Heart right ventricle (tissue), 16 donors: Measurements from ENCODE around the gene ADORA1. TPM values are rescaled to one million over a fixed set of nuclear protein-coding genes. Genes with fewer than 3 reads are reported as not detected.

ENCODE experiments used
- ATAC-seq, 8 donors: fragments of 200-7000 bp; cut with Tn5 transposase; one replicate each; pipeline ENCODE4 v1.9.1; 2020; ENCODE audit warnings: mild to moderate bottlenecking in 8 of 8, moderate library complexity in 8 of 8, moderate number of reproducible peaks in 1 of 8
- DNase-seq, 2 donors: peaks; one replicate each; pipeline ENCODE4 v3.0.0-alpha.2; 2020
- H3K27ac ChIP-seq, 10 donors: fragments of 200-600 bp; sonication (generic) in 2 of 10; one replicate each; pipeline versions ENCODE4 v1.5.0 to v1.8.0; 2020 to 2022; ENCODE audit warnings: mild to moderate bottlenecking in 3 of 10
- H3K27me3 ChIP-seq, 7 donors: fragments of 200-600 bp; one replicate each; pipeline ENCODE4 v1.8.0; 2021 to 2022; ENCODE audit warnings: mild to moderate bottlenecking in 2 of 7
- H3K36me3 ChIP-seq, 9 donors: fragments of 200-600 bp; sonication (generic) in 1 of 9; one replicate each; pipeline versions ENCODE4 v1.5.0 to v1.8.0; 2020 to 2022; ENCODE audit warnings: mild to moderate bottlenecking in 2 of 9
- H3K4me1 ChIP-seq, 9 donors: fragments of 200-600 bp; sonication (generic) in 1 of 9; one replicate each; pipeline versions ENCODE4 v1.5.0 to v1.8.0; 2020 to 2022; ENCODE audit warnings: mild to moderate bottlenecking in 4 of 9
- H3K4me3 ChIP-seq, 10 donors: fragments of 200-600 bp; sonication (generic) in 2 of 10; one replicate each; pipeline versions ENCODE4 v1.5.0 to v1.8.0; 2020 to 2022; ENCODE audit warnings: mild to moderate bottlenecking in 7 of 10, moderate library complexity in 2 of 10
- H3K9me3 ChIP-seq, 11 donors: fragments of 200-600 bp in 10 of 11; sonication (generic) in 2 of 11; one replicate each; pipeline versions ENCODE4 v1.5.0 to v1.8.0; 2013 to 2022; ENCODE audit warnings: mild to moderate bottlenecking in 2 of 11, control low read depth in 1 of 11, moderate library complexity in 1 of 11
- CTCF ChIP-seq, 9 donors: fragments of 200-600 bp; sonication (generic) in 2 of 9; IDR thresholded peaks; one replicate each; pipeline versions ENCODE4 v1.5.0 to v1.8.0; 2021 to 2022; ENCODE audit warnings: antibody characterized with exemption in 9 of 9, mild to moderate bottlenecking in 5 of 9, moderate library complexity in 1 of 9
- WGBS, 2 donors: extraction: QIAGEN DNeasy Blood & Tissue Kit; methylation state at CpG; one replicate each; pipeline ENCODE4 v1.1.7; 2013; ENCODE audit warnings: inconsistent platforms in 1 of 2; 5-methylcytosine and 5-hydroxymethylcytosine counted together
- intact Hi-C, 10 donors: fragments of 100-400 bp; cut with DNase I; formaldehyde crosslinking; loops; one replicate each; pipeline versions ENCODE4 v1.11.1 to v1.14.2; 2022
- polyA plus RNA-seq, 2 donors: library from polyadenylated mRNA; stranded (reverse); fragments of 200-250 nt; gene quantifications; one replicate each; pipeline ENCODE4 v1.2.3, GENCODE V29; 2013
- total RNA-seq, 10 donors: library from RNA; stranded (reverse); fragmentation: NEBNext Ultra II Directional in 3 of 10; extraction: Animal tissue kit (Norgen Biotek cat#: 25700) in 3 of 10; gene quantifications; one replicate each; pipeline versions ENCODE4 v1.2.1 to v1.2.4, GENCODE V29; 2021 to 2023
- donor health status: Arrhythmogenic right ventricular cardiomyopathy.
- donor health status: ischemic (EF 13 %, LVEDD 7.1; RV severe dilation, severe dysfunction).
- donor health status: healthy with polysubstance abuse.
- donor health status: DM: no; HTN: yes; CAD: no.
- donor health status: DM: no; HTN: no; CAD: no.
- donor health status: ischemic (EF 25% LVEDD 6.9; RV normal size, moderate dysfunction).
- donor health status: ischemic (EF 25% LVEDD 5.7; RV mildly dilated, moderate dysfunction).
- donor health status: healthy.
- donor health status: DM: yes; HTN: yes; CAD: no.
- donor health status: Ischemic cardiomyopathy.
- donor health status: ischemic (EF 35%, LVEDD 5.7; RV mildly dilated, moderate dysfunction).
- donor health status: nonischemic (EF 11% LVEDD 7.7; RV severe dilation, severe dysfunction).
- donor health status: DM: yes; HTN: yes; CAD: no.
- donor health status: PGD.
- donor health status: ischemic (EF 29% LVEDD 5.4; RV normal size, mild dysfunction).
- donor health status: nonischemic (EF 23%, LVEDD 6.1; RV moderate dilation, normal function).

ADORA1 gene
- total and polyA plus RNA-seq, 12 donors = 1.8 to 12.2 (median 8.9) TPM

- no peak for TF ChIP-seq CTCF (IDR thresholded peaks at IDR 0.05)
- 90 to 91% methylated on average over 4 of the region's 4 CpGs for WGBS, 2 donors
Measured at GRCh38 chr1:203137324-203137723, 9.8 kb downstream of the ADORA1 start.

GRCh38 chr1:203138066-203138465 is 10.5 kb downstream of the ADORA1 start:
- TF ChIP-seq CTCF (IDR thresholded peaks at IDR 0.05) = no peak
- DNase-seq (no peak), ATAC-seq (no peak)
- Histone ChIP-seq H3K27ac (no peak overlapping the region), H3K9me3 (no peaks in the 10 kb centered on the region), H3K4me1 (peaks cover 0 to 15% (median 9%) of the 10 kb centered on the region in 9 donors), H3K27me3 (peaks cover 0 to 25% (median 0%) of the 10 kb centered on the region in 7 donors), H3K36me3 (no peaks in the 10 kb centered on the region), H3K4me3 (no peak overlapping the region)
- WGBS, 2 donors = 91 to 97% methylated on average over 3 of the region's 3 CpGs
- intact Hi-C loops = no loop called here

More at GRCh38 chr1:203137324-203137723, 9.8 kb downstream of the ADORA1 start:
- no peak for DNase-seq
- Histone ChIP-seq H3K27ac (no peak overlapping the region), H3K4me3 (no peak overlapping the region), H3K36me3 (no peaks in the 10 kb centered on the region), H3K9me3 (no peaks in the 10 kb centered on the region), H3K4me1 (peaks cover 0 to 15% (median 9%) of the 10 kb centered on the region in 9 donors), H3K27me3 (peaks cover 0 to 25% (median 0%) of the 10 kb centered on the region in 7 donors)
- ATAC-seq = no peak
- intact Hi-C loops = no loop called here

- Histone ChIP-seq H3K27me3 (peaks cover 0 to 16% (median 0%) of the 10 kb centered on the region in 7 donors), H3K27ac (no peak overlapping the region), H3K36me3 (no peaks in the 10 kb centered on the region), H3K4me3 (no peak overlapping the region), H3K4me1 (peaks cover 0 to 11% (median 9%) of the 10 kb centered on the region in 9 donors), H3K9me3 (no peaks in the 10 kb centered on the region)
- WGBS, 2 donors = 85 to 90% methylated on average over 8 of the region's 8 CpGs
- intact Hi-C loops = no loop called here
- DNase-seq = no peak
- no peak for ATAC-seq
- no peak for TF ChIP-seq CTCF (IDR thresholded peaks at IDR 0.05)
Measured at GRCh38 chr1:203139976-203140475, 12.5 kb downstream of the ADORA1 start.

GRCh38 chr1:203140743-203141520 is 13.4 kb downstream of the ADORA1 start:
- Histone ChIP-seq H3K27me3 (peaks cover 0 to 7% (median 0%) of the 10 kb centered on the region in 7 donors), H3K36me3 (no peaks in the 10 kb centered on the region), H3K4me1 (peaks cover 0 to 11% (median 9%) of the 10 kb centered on the region in 9 donors), H3K9me3 (no peaks in the 10 kb centered on the region), H3K4me3 (no peak overlapping the region), H3K27ac (no peak overlapping the region)
- WGBS, 2 donors = 42% methylated on average over 5 of the region's 5 CpGs
- intact Hi-C loops = no loop called here
- no peak for TF ChIP-seq CTCF (IDR thresholded peaks at IDR 0.05)
- no peak for DNase-seq
- ATAC-seq = peak in 5 of 8 donors; percentile 29 to 74 (median 40)
